SK-N-MC (cell line): ENCODE data around the gene LAMA5.

Experiments used
- EZH2 ChIP-seq: fragments of 200-600 bp; sonication (generic); IDR thresholded peaks from one replicate; pipeline ENCODE4 v1.6.1; 2017; ENCODE audit warnings: antibody characterized with exemption
- FOXP2 ChIP-seq: optimal IDR thresholded peaks from 2 replicates; pipeline ENCODE3; 2011; ENCODE audit warnings: mild to moderate bottlenecking, moderate library complexity; ENCODE audit not compliant: insufficient read depth; ENCODE audit errors: extremely low read length, control extremely low read depth
- POLR2AphosphoS5 ChIP-seq: IDR thresholded peaks from 2 replicates; pipeline ENCODE4 v1.6.1; 2012; ENCODE audit warnings: mild to moderate bottlenecking, low read depth, low read length, borderline replicate concordance

DNA sequence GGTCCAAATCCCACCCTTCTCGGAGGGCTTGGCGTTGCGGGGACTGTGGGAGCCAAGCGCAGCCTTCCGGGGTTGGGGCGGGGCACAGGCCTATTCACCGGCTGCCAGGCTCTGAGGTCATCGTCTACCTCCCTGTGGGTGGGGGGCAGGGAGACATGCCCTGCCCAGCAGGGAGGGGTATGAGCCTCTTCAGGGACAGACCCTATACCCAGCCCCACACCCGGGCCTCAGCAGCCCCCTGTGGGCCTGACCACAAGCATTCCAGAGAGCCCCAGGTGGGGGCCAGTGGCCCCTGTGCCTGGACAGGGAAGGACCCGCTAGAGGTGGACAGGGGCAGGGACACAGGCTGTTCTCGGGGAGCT is 11.6 kb downstream of the LAMA5 start:
- TF ChIP-seq EZH2 (no peak), POLR2AphosphoS5 (no peak), FOXP2 (no peak)
